HG03066 (cell line): ENCODE results near the gene NPHP4.

Experiments
- ATAC-seq: cut with Tn5 transposase; IDR thresholded peaks from one replicate; pipeline ENCODE4 v1.9.1; 2021; ENCODE audit warnings: low read depth; ENCODE audit not compliant: unreplicated experiment

Gene NPHP4

DNA sequence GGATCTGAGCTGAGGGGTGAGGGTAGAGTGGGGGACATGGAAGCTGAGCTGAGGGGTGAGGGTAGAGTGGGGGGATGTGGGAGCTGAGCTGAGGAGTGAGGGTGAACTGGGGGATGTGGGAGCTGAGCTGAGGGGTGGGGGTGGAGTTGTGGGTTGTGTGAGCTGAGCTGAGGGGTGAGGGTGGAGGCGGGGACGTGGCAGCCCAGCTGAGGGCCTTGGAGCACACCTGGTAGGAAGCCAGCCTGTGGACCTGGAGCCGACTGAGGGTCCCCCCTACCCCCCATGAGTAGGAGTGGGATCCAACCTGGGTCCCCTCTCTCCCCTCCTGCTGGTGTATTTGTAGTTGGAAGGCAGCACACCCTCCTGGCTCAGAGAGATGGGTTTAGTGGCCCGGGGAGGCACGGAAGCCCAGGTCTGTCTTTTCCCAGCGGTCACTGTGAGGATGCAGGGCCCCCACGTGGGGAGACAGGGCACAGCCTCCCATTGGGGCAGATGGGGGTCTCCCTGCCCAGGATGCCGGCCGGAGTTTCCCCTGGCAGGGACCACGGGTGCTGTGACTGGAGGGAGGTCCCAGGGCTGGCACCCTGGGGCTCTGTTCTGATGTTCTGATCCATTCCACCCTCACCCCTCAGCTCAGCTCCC, 13.2 kb upstream of the NPHP4 start:
- ATAC-seq, result no peak

DNA sequence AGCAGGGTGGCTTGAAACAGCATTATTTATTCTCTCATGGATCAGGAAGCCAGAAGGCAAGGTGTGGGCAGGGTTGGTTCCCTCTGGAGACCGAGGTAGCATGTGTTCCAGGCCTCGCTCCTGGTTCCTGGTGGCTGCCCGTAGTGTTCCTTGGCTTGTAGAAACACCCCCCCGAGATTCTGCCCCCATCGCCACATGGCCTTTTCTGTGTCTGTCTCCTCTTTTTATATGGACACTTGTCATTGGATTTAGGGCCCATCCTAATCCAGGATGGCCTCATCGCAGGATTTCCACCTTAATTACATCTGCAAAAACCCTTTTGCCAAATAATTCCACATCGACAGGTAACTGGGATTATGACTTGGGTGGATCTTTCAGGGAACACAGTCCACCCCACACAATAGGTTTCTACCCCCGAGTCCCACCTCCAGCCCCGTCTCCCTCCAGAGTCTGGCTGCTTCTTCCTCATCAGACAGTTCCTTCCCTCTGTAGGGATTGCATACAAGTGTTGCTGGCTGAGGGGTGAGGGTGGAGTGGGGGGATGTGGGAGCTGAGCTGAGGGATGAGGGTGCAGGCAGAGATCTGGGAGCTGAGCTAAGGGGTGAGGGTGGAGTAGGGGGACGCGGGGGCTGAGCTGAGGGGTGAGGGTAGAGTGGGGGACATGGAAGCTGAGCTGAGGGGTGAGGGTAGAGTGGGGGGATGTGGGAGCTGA, 12.3 kb upstream of the NPHP4 start:
- ATAC-seq, result no peak

DNA sequence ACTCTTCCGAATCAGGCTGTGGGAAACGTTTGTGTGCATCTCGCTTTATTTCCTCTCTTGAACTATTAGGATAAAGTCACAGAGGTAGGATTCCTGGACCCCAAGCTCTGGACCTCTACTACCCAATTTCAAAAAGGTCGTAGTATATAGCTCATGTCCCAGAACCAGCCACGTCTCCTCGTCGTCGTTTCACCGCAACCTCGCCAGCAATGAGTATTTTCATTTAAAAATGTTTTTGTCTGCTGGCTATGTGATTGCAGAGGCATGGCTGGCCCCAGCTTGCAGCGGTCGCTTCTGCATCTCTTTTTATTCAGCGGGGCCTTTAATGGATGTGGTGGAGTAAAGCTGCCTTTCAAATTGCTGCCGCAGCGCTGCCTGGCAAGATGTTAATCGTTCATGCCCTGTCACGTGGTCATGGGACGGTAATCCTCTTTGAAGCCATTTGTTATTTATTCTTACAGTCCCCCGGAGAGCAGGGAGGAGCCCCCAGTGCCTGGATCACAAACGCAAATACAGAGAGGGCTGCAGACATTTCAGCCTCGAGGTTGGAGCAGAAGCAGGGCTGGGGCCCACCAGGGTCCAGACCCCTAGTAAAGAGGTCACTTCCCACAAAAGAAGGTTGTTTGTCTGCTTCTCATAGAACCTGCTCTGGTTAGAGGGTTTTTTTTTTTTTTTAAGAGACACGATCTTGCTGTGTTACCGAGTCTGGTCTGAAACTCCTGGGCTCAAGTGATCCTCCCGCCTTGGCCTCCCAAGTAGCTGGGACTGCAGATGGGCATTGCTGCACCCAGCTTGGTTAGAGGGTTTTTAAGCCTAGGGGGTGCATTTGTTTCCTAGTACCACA, 11.6 kb upstream of the NPHP4 start:
- ATAC-seq, result no peak

DNA sequence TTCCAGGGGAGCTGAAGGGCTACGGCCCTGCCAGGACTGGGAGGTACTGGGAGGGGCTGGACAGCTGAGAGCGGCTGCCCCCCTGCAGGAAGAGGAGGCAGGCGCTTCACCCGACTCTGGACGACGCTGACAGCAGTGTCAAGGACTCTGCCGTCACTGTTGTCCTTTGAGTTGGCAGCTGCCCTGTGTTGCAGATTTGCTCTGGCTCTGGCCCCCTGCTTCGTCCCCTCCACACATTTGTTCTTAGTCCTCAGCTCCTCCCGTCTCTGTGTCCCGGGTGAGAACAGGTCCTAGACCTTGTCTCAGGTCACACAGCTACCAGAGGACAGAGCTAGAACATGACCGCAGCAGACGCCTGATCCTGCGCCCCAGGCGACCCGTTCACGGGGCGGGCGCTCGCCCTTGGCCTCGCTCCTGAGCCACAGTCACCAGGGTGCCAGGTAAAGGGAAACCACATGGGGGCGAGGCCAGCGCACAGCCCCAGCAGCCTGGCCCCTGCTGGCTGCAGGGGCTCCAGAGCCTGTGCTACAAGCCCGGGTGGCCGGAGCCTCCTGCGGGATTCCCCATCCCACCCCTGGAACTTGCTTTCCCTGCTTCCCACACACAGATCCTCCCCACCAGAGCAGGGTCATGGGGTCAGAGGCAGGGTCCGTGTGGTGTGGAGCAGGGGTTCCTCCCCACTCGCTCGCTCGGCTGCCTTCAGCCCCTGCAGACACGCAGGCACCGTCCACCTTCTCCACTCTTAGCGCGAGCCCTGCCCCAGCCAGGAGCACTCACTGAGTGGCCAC, 10.7 kb upstream of the NPHP4 start:
- no peak for ATAC-seq

DNA sequence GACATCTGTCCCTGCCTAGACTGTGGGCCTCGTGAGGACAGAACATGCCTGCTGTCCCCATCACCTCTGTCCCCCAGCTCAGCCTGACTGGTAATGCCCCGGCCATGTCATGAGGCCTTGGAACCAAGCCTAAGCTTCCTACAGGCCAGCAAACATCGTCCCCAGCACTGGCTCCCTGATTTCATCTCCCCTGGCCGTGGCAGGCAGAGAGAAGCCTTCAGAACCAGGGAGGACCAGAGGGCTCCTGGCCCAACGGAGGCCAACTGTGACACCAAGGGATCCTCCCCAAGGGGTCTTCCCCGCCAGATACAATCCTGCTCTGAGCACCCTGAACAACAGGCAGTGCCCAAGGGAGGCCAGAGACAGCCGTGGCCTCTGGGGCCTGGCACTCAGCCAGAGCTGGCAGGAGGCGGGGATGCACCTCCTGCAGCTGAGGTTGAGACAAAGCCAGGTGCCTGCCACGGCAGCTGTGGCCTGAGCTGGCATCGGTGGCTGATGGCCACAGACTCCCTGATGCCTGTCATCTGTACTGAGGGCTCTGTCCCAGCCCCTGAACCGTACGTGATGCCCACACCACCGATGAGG, 9.9 kb upstream of the NPHP4 start:
- ATAC-seq, result no peak

DNA sequence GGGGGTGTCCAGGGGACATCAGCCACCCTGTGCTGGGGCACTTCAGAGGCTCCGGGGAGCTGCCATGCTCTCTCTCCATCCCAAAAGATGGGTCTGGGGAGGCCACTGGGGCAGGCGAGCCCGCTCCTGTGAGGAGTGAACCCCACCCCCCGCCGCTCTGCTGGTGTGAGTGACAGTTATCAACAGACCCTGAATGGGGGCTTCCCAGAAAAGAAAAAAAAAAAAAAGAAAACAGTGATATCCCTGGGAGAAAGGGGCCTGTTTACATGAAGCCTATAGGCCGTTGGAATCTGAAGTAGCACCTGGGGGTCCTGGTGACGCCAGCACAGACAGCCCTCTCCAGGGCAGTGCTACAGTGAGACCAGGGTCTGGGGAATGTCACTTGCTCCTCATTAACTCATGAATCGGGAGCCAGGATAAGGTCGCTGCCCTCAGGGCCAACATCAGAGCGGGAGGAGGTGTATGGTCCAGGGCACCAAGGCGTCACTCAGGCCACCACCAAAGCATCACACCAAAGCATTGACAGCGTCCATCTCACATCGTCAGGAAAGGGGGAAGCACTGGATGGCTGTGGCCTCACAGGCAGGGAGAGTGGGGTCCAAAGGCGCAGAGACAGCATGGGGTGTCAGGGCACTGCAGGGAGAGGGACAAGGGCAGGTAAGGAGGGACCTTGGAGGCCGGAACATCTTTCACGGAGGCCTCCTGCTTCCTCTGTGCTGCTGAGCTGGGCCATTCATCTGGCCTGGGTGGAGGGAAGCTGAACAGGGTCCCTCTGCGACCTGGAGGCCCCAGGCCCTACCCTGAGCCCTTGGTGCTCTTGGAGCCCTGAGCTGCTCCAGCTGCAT, 8.4 kb upstream of the NPHP4 start:
- ATAC-seq, result no peak

DNA sequence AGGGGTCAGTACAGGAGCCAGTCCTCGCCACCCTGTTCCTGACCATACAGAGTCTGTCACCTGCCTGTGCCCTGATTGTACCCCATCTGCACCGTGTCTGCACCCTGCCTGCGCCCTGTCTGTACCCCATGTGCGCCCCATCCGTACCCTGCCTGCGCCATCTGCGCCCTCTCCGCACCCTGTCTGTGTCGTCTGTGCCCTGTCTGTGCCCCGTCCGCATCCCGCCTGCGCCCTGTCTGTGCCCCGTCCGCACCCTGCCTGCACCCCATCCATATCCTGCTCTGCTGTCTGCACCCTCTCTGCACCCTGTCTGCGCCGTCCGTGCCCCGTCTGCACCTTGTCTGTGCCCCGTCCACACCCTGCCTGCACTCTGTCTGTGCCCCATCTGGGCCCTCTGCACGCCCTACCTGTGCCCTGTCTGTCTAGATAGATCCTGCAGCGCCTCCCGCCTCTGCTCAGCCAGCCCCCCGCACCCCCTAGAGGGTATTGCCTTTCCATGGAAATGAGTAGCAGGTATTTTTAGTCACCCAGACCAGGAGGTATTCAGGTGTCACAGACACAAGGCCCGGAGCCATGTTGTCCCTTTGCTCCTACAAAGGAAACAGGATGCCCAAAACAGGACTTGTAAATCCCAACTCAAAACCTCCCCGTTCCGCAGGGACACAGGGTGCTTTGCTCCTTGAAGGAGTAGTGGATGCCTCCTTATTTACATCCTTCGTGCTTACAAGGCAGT, 7.7 kb upstream of the NPHP4 start:
- no peak for ATAC-seq

DNA sequence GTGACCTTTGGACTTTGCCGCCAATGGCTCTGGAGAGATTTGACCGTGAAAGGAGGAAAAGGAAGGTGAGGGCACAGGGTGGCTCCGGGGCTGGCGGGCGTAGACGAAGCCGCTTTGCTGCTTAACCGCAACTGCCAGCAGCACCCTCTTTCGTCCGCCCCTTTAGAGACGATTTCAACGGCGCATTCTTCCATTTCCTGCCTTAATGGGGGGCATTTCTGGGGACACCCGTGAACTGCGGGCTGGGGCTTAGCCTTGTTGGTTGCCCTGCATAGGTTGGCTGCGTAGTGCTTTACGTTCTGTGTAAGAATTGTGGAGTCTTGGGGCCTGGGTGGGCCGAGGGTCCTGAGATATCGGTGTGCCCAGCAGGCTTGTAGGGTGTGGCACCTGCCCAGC, 6.7 kb upstream of the NPHP4 start:
- ATAC-seq, result no peak

DNA sequence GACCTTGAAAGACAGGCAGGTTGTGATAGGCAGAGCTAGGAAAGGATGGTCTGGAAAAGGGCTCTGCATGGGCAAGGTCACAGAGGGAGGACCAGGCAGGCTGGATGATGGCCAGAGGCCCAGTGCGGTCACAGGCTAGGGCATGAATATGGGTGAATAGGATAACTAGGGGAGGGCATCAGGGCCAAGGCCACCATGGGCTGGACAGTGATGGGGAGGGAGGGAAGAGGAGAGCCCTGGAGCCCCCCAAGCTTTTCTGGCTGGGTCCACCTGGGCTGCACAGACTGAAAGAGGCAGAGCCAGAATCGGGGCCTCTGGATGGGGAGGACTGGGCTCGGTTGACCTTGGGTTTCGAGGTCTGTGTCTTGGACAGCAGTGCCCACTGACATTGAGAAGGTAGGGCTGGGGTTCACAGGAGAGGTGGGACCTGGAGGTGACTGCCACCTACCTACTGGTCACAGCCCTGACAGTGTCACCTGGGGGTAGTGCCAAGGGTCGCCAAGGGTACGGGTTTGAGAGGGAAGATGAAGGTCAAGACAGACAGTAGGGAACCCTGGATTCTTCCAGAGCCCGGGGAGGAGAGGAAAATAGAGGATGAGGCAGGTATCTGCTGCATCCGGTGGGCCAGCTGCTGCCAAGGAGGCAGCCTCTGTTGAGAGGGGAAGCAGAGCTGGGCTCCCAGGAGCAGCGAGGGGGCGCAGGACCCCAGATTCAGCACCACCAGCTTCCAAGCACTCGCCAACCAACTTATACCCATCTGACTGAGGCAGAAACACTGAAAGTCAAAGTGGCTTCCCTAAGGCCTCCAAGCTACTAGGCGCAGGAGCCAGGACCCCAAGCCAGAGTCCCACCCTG, 6.1 kb upstream of the NPHP4 start:
- ATAC-seq, result no peak

DNA sequence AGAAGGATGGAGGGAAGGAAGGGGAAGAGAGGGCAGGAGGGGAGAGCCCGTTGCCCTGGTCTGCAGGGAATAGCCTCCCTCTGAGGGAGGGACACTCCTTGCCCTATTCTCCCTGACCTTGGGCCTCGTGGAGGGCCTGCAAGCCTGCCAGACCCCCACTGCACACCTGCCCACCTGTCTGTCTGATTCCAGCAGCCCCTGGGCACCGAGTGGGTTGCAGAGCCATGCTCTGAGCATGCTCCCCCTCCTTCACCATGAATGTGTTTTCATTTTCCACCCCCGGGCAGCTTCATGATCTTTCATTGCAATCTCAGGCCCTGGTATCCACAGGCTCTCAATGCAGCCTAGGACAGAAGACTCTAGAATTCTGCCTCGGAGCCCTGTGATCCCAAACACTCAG, 5.1 kb upstream of the NPHP4 start:
- no peak for ATAC-seq

DNA sequence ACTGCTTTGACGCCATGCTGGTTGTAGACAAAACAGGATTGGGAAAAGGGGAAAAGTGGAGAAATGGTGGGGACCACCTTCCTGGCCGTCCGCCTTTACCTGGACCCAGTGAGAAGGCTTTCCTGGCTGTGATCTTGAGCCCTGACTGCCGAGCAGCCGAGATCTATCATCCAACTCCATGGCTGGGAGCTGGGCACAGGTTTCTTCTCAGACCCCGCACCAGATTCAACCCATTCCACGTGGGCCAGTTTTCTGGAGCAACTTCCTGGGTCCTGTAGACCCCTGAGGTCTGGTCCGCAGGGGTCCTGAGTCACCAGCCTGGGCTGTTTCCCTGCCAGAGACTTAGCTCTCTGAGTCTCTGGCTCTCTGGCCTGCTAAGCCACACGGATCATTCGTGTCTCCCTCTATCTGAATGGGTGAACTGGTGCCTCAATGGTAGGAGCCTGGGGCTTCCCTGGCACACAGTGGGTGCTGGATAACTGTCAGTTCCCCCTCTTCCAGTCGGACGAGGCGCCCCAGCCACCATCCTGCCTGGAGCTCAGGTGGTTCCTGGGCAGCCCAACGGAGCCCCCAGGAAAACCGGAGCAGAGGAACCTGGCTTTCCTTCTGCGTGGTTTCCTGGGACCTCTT, 4.5 kb upstream of the NPHP4 start:
- ATAC-seq, result no peak

DNA sequence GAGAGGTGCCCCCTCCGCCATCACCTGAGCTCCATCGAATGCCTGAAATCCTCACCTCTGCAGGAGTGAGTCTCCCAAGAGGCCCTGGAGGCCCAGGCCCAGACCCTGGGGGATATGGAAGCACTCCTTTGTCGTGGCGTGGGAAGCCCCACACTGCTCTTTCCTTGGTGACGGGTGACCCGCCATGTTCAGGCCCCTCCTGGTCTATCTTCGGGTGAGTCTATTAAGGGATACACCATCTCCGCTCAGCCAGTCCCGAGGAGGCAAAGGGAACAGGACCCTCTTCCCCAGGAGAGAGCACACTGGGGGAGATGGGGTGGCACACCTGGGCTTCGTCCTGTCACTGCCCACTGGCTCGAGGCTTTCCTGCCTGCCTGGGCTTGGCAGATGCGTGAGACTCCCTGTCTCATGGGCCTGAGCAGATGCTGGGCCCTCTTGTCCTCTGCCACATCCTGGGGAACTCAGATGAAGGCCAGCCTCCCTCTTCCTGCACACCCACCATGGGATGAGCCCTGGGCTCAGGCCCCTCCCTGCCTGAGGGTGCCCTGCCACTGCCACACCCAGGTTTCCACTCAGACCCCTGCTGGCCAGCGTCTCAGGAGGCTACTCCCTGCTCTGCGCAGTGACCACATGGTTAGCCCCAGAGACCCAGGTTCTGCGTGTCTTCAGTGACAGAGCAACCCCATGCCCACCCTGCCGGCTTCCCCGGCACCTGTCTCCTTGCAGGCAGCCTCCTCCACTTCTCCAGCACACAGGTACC, 3.8 kb upstream of the NPHP4 start:
- ATAC-seq, result no peak

DNA sequence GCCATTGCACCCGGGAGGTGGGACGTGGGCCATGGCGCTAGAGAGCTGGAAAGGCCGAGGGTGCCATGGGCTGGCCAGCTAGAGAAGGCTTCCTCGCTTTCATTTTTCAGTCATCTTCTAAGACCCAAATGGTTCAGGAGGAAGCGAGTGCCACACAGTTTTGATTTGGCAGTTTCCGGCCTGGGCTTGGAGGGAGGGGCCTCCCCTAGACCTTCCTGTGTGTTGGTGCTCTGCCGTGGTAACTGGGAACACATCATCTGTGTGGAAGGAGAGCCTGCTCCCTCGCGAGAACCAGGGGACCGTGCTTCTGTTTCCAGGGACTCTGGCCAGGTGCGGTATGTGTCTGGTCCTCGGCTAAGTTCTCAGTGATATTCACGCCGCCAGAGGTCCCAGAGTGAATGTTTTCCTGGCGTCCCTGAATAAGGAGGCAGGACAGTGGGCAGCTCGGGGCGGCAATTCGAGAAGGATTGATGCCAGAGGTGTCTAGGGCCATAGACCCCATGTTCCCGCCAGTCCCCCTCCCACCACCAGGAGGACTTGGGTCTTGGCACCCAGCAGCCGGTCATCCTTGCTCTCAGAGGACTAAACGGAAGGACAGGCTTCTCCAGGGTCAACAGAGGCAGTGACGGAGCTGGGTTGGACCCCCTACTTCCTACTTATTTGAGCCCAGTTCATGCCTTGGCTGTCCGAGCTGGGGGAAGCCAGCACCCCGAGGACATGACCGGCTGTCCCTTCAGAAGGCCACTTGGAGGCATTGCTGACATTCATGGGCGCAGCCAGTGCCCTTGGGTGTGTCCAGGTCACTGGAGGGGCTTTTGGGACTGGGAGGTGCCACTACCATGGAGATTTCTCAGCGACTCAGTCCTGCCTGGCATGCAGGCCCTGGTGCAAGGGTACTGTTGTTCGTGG, 2.7 kb upstream of the NPHP4 start:
- ATAC-seq, result no peak

DNA sequence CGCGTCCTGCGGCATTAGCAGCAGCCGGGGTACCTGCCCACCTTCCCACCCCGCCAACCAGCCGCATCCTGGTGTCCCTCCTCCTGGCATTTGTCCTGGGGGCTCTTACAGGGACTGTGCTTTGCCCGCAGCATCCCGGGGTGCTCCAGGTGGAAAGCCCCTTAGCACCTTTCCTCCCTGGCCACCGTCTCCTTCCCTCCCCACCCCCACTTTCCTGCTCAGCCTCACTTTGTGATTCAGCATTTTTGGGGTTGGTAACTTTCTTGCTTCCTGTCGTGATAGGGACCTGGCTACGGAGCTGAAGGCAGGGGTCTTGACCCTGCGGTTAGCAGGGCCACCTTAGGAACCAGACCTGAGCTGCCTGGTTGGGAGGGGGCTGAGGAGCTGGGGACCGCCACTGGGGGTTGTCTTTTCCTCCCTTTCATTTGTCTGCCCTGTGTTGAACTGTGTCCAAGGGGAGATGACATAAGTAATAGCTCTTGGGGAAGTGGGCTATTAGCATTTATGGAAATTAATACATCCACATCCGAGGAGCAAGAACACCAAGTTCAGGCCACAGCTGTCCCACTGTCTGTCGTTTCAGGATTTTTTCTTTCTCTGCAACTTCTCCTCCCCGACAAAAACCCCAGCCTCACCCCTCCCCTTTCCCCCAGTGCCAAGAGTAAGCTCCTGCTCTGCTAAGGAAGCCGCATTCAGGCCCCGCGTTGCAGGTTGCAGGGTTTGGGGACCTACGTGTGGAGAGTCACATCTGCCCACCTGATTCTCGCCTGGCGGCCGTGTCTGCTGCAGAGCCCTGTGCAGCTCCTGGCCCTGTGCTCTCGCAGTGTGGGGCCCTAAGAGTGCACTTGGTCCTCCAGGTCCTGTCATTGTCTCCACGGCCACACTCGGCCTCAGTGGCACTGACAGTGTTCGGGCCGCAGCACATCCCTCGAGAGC, 1.6 kb upstream of the NPHP4 start:
- no peak for ATAC-seq
